Measurements from ENCODE around the gene C1D. TPM values are rescaled to one million over a fixed set of nuclear protein-coding genes. Genes with fewer than 3 reads are reported as not detected.

Gene C1D
- total RNA-seq, 1 experiment from 2014 or later: 21.1 TPM

GRCh38 chr2:68100189-68100588 is 37.4 kb upstream of the C1D start:
- TF ChIP-seq TCF7L2 (IDR thresholded peaks at IDR 0.05; ENCODE audit: borderline replicate concordance, extremely low read depth, insufficient read depth, insufficient read length): no peak
- TF ChIP-seq POLR2AphosphoS5 (IDR thresholded peaks at IDR 0.05; ENCODE audit: low read depth, low read length): no peak
- no peak for TF ChIP-seq ZFX (IDR thresholded peaks at IDR 0.05)
- no peak for TF ChIP-seq MAX (IDR thresholded peaks at IDR 0.05)
- TF ChIP-seq ELF1 (IDR thresholded peaks at IDR 0.05; ENCODE audit: borderline replicate concordance, low read depth): no peak
- TF ChIP-seq CBX3 (IDR thresholded peaks at IDR 0.05; ENCODE audit: low read depth): no peak
- no peak for TF ChIP-seq ZNF274 (IDR thresholded peaks at IDR 0.05; ENCODE audit: low read depth, low read length)
- TF ChIP-seq CTCF (IDR thresholded peaks at IDR 0.05 in 2 of 3, conservative IDR thresholded peaks at IDR 0.05 in 1 of 3; ENCODE audit: borderline replicate concordance in 1 of 3, insufficient read depth in 1 of 3, low read depth in 2 of 3, low read length in 2 of 3): no peak
- TF ChIP-seq YY1 (IDR thresholded peaks at IDR 0.05; ENCODE audit: extremely low read depth, insufficient replicate concordance, low read depth, low read length): no peak
- TF ChIP-seq FOSL1 (IDR thresholded peaks at IDR 0.05; ENCODE audit: low read depth): no peak
- no peak for TF ChIP-seq POLR2A (IDR thresholded peaks at IDR 0.05; ENCODE audit: borderline replicate concordance, extremely low read depth, insufficient read depth, insufficient read length)
- TF ChIP-seq CEBPB (IDR thresholded peaks at IDR 0.05; ENCODE audit: low read depth): no peak
- TF ChIP-seq JUND (IDR thresholded peaks at IDR 0.05): no peak
- TF ChIP-seq SIN3A (IDR thresholded peaks at IDR 0.05; ENCODE audit: low read depth): no peak
- no peak for TF ChIP-seq ATF3 (IDR thresholded peaks at IDR 0.05)
- no peak for TF ChIP-seq EZH2 (IDR thresholded peaks at IDR 0.05)
- TF ChIP-seq EGR1 (IDR thresholded peaks at IDR 0.05; ENCODE audit: low read depth): no peak
- no peak for TF ChIP-seq EZH2phosphoT487 (IDR thresholded peaks at IDR 0.05; ENCODE audit: borderline replicate concordance)

More at GRCh38 chr2:68100189-68100588, 37.4 kb upstream of the C1D start:
- DNase-seq (ENCODE audit: low read depth, low spot score) (no peak), ATAC-seq (no peak)
- no peaks in the 10 kb centered on the region for H3K4me1 ChIP-seq (ENCODE audit: control insufficient read depth in 1 of 2, insufficient read depth in 2 of 2, low read length in 2 of 2)
- BruUV-seq (replicated peaks): no TSS peak
- H3K27me3 ChIP-seq (ENCODE audit: insufficient read depth, low read length): no peaks in the 10 kb centered on the region
- H3K9me3 ChIP-seq (ENCODE audit: control insufficient read depth in 1 of 2, insufficient read depth in 1 of 2, low read depth in 1 of 2, low read length in 2 of 2): no peaks in the 10 kb centered on the region
- ChIA-PET RAD21 (ENCODE audit: low non-redundant PET in 1 of 2, low total read pairs in 2 of 2, uncharacterized antibody in 2 of 2, unreplicated experiment in 2 of 2) (no interaction called here), CTCF (no interaction called here), POLR2A (no interaction called here)
- no peak overlapping the region for H3K4me3 ChIP-seq (replicated peaks in 1 of 2; ENCODE audit: low read depth in 1 of 2, low read length in 2 of 2)
- H3K79me2 ChIP-seq (ENCODE audit: insufficient read depth, low read length): no peaks in the 10 kb centered on the region
- no peak overlapping the region for H2AFZ ChIP-seq (ENCODE audit: low read depth, low read length, poor library complexity, severe bottlenecking)
- H4K20me1 ChIP-seq (ENCODE audit: insufficient read depth): no peaks in the 10 kb centered on the region
- H3K9me2 ChIP-seq (ENCODE audit: insufficient read depth): 0 out of 2 replicates have a peak, but pooled peaks cover 4% of the 10 kb centered on the region
- H3K9ac ChIP-seq (ENCODE audit: low read length): no peak overlapping the region
- H3K36me3 ChIP-seq (ENCODE audit: control insufficient read depth in 1 of 2, insufficient read depth in 2 of 2, low read length in 2 of 2): no peaks in the 10 kb centered on the region
- intact Hi-C loops (cut with micrococcal nuclease): no loop called here
- H3K4me2 ChIP-seq (ENCODE audit: low read length): no peak overlapping the region
- H3K27ac ChIP-seq (ENCODE audit: low read depth, low read length): no peak overlapping the region
